Left forelimb (tissue), 1 donor: ENCODE results near the gene BMP4.

Experiments used
- DNase-seq: peaks from one replicate; pipeline ENCODE4 v3.0.0-alpha.2; 2018; ENCODE audit warnings: low spot score

BMP4 gene

GRCh38 chr14:53946404-53947093 is 10.1 kb downstream of the BMP4 start:
- no peak for DNase-seq

GRCh38 chr14:53946071-53946403 is 10.6 kb downstream of the BMP4 start:
- DNase-seq: no peak

- no peak for DNase-seq
Measured at GRCh38 chr14:53943751-53944083, 12.9 kb downstream of the BMP4 start.

- no peak for DNase-seq
Measured at GRCh38 chr14:53942970-53943750, 13.5 kb downstream of the BMP4 start.

- no peak for DNase-seq
Measured at GRCh38 chr14:53938136-53938837, 18.3 kb downstream of the BMP4 start.

GRCh38 chr14:53934778-53935414 is 21.7 kb downstream of the BMP4 start:
- no peak for DNase-seq

GRCh38 chr14:53932966-53933365 is 23.7 kb downstream of the BMP4 start:
- no peak for DNase-seq

GRCh38 chr14:53929871-53930715 is 26.5 kb downstream of the BMP4 start:
- DNase-seq: no peak

GRCh38 chr14:53927171-53927570 is 29.5 kb downstream of the BMP4 start:
- DNase-seq: no peak

GRCh38 chr14:53925201-53925766 is 31.3 kb downstream of the BMP4 start:
- no peak for DNase-seq

- DNase-seq: no peak
Measured at GRCh38 chr14:53924753-53925152, 31.9 kb downstream of the BMP4 start.

- DNase-seq: no peak
Measured at GRCh38 chr14:53921027-53921426, 35.6 kb downstream of the BMP4 start.

- DNase-seq: no peak
Measured at GRCh38 chr14:53916239-53916638, 40.4 kb downstream of the BMP4 start.

GRCh38 chr14:53915364-53916014 is 41.1 kb downstream of the BMP4 start:
- DNase-seq: no peak

- no peak for DNase-seq
Measured at GRCh38 chr14:53912021-53912420, 44.6 kb downstream of the BMP4 start.

GRCh38 chr14:53908416-53908815 is 48.2 kb downstream of the BMP4 start:
- no peak for DNase-seq

- no peak for DNase-seq
Measured at GRCh38 chr14:53902307-53902706, 54.3 kb downstream of the BMP4 start.

- no peak for DNase-seq
Measured at GRCh38 chr14:53900499-53900898, 56.1 kb downstream of the BMP4 start.
